ENCODE results near the gene FMN2.

The FMN2 gene

GRCh38 chr1:240491796-240492195 lies 400.1 kb downstream of the FMN2 start:
- TF ChIP-seq TAF1 (IDR thresholded peaks at IDR 0.05; ENCODE audit: borderline replicate concordance, insufficient read depth, low read length) (no peak), FOXP2 (optimal IDR thresholded peaks at IDR 0.05; ENCODE audit: borderline replicate concordance, extremely low read depth, extremely low read length, insufficient read depth) (no peak), POLR2AphosphoS5 (IDR thresholded peaks at IDR 0.05; ENCODE audit: low read depth, low read length) (no peak), SIN3A (IDR thresholded peaks at IDR 0.05; ENCODE audit: borderline replicate concordance, insufficient read depth, low read length) (no peak), REST (IDR thresholded peaks at IDR 0.05; ENCODE audit: insufficient read depth in 1 of 2, low read depth in 2 of 2, low read length in 2 of 2) (no peak)

- TF ChIP-seq REST (IDR thresholded peaks at IDR 0.05; ENCODE audit: insufficient read depth in 1 of 2, low read depth in 2 of 2, low read length in 2 of 2) (no peak), SIN3A (IDR thresholded peaks at IDR 0.05; ENCODE audit: borderline replicate concordance, insufficient read depth, low read length) (no peak), POLR2AphosphoS5 (IDR thresholded peaks at IDR 0.05; ENCODE audit: low read depth, low read length) (no peak), FOXP2 (optimal IDR thresholded peaks at IDR 0.05; ENCODE audit: borderline replicate concordance, extremely low read depth, extremely low read length, insufficient read depth) (no peak), TAF1 (IDR thresholded peaks at IDR 0.05; ENCODE audit: borderline replicate concordance, insufficient read depth, low read length) (no peak)
Observed at GRCh38 chr1:240492832-240493440, 401.3 kb downstream of the FMN2 start.

- TF ChIP-seq SIN3A (IDR thresholded peaks at IDR 0.05; ENCODE audit: borderline replicate concordance, insufficient read depth, low read length) (no peak), FOXP2 (optimal IDR thresholded peaks at IDR 0.05; ENCODE audit: borderline replicate concordance, extremely low read depth, extremely low read length, insufficient read depth) (no peak), POLR2AphosphoS5 (IDR thresholded peaks at IDR 0.05; ENCODE audit: low read depth, low read length) (no peak), REST (IDR thresholded peaks at IDR 0.05; ENCODE audit: insufficient read depth in 1 of 2, low read depth in 2 of 2, low read length in 2 of 2) (no peak), TAF1 (IDR thresholded peaks at IDR 0.05; ENCODE audit: borderline replicate concordance, insufficient read depth, low read length) (no peak)
Observed at GRCh38 chr1:240495601-240496000, 403.9 kb downstream of the FMN2 start.

GRCh38 chr1:240496356-240496755 lies 404.7 kb downstream of the FMN2 start:
- no peak for TF ChIP-seq REST (IDR thresholded peaks at IDR 0.05; ENCODE audit: insufficient read depth in 1 of 2, low read depth in 2 of 2, low read length in 2 of 2)
- TF ChIP-seq TAF1 (IDR thresholded peaks at IDR 0.05; ENCODE audit: borderline replicate concordance, insufficient read depth, low read length), result no peak
- no peak for TF ChIP-seq FOXP2 (optimal IDR thresholded peaks at IDR 0.05; ENCODE audit: borderline replicate concordance, extremely low read depth, extremely low read length, insufficient read depth)
- TF ChIP-seq SIN3A (IDR thresholded peaks at IDR 0.05; ENCODE audit: borderline replicate concordance, insufficient read depth, low read length), result no peak
- no peak for TF ChIP-seq POLR2AphosphoS5 (IDR thresholded peaks at IDR 0.05; ENCODE audit: low read depth, low read length)

Measured in PFSK-1 (cell line).